PFSK-1 (cell line): ENCODE results near the gene PADI1.

ENCODE experiments used
- FOXP2 ChIP-seq: optimal IDR thresholded peaks from 2 replicates; pipeline ENCODE3; 2011; ENCODE audit warnings: borderline replicate concordance, control low read depth, inconsistent platforms; ENCODE audit not compliant: insufficient read depth; ENCODE audit errors: extremely low read length, extremely low read depth
- POLR2AphosphoS5 ChIP-seq: IDR thresholded peaks from 2 replicates; pipeline ENCODE4 v1.6.1; 2012; ENCODE audit warnings: low read depth, mild to moderate bottlenecking, control low read depth, low read length, moderate library complexity
- REST ChIP-seq, 2 experiments: IDR thresholded peaks; 2 replicates each; pipeline versions ENCODE4 v1.6.1 to v1.8.0; 2011 to 2012; ENCODE audit warnings: low read depth in 2 of 2, low read length in 2 of 2, control low read depth in 1 of 2, inconsistent platforms in 1 of 2, mild to moderate bottlenecking in 1 of 2, moderate library complexity in 1 of 2; ENCODE audit not compliant: insufficient read depth in 1 of 2
- SIN3A ChIP-seq: IDR thresholded peaks from 2 replicates; pipeline ENCODE4 v1.6.1; 2012; ENCODE audit warnings: mild to moderate bottlenecking, low read length, moderate library complexity, borderline replicate concordance; ENCODE audit not compliant: insufficient read depth

GRCh38 chr1:17161926-17162800, 42.8 kb upstream of the PADI1 start:
- TF ChIP-seq POLR2AphosphoS5 = no peak
- TF ChIP-seq SIN3A = no peak
- no peak for TF ChIP-seq REST (IDR thresholded peaks at IDR 0.05; ENCODE audit: insufficient read depth in 1 of 2, low read depth in 2 of 2, low read length in 2 of 2)
- no peak for TF ChIP-seq FOXP2
